ENCODE measurements around the gene DIP2C.

DNA sequence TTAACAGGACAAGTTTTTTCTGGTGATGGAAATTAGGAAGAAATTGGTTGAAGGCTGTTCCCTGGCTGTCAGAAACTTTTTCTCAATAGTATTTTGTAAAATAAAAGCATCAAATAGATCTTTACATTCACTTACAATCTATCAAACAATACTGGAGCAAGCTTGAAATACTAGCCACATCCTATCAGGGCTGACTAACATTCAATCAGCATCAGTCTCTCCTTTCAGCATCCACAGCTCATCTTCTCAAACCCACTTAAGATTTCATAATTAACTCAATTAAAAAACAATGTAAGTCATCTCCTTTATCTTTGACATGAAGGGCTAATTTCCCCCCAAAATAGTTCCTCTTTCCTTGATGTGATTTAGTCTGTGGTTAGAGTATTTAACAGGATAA, 80.2 kb downstream of the DIP2C start:
- TF ChIP-seq, protein P1, sequence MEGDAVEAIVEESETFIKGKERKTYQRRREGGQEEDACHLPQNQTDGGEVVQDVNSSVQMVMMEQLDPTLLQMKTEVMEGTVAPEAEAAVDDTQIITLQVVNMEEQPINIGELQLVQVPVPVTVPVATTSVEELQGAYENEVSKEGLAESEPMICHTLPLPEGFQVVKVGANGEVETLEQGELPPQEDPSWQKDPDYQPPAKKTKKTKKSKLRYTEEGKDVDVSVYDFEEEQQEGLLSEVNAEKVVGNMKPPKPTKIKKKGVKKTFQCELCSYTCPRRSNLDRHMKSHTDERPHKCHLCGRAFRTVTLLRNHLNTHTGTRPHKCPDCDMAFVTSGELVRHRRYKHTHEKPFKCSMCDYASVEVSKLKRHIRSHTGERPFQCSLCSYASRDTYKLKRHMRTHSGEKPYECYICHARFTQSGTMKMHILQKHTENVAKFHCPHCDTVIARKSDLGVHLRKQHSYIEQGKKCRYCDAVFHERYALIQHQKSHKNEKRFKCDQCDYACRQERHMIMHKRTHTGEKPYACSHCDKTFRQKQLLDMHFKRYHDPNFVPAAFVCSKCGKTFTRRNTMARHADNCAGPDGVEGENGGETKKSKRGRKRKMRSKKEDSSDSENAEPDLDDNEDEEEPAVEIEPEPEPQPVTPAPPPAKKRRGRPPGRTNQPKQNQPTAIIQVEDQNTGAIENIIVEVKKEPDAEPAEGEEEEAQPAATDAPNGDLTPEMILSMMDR (IDR thresholded peaks at IDR 0.05): no peak
- no peak for TF ChIP-seq POLR2A (IDR thresholded peaks at IDR 0.05)

Data from testis (tissue), 2 donors.